CD8-positive, alpha-beta memory T cell (primary cell): ENCODE results near the gene FAM210B. TPM values are rescaled to one million over a fixed set of nuclear protein-coding genes. Genes with fewer than 3 reads are reported as not detected.
"Not testable (repeated sequence)": the region's sequence is repeated elsewhere in the genome, so short reads cannot be mapped to it uniquely, and the experiment has no call there.

ENCODE experiments used
- CTCF ChIA-PET: fragments of 350-600 bp; sonication (Branson Sonifier 250); formaldehyde crosslinking; loops from one replicate; lab custom pipeline; 2021; ENCODE audit warnings: antibody characterized with exemption; lab: Charles Lee
- POLR2A ChIA-PET: fragments of 350-600 bp; sonication (Branson Sonifier 250); formaldehyde crosslinking; loops from one replicate; lab custom pipeline; 2021; ENCODE audit warnings: antibody characterized with exemption; lab: Charles Lee
- DNase-seq, 5 donors: peaks; one replicate each; pipeline versions ENCODE4 v3.0.0 to v3.0.0-alpha.2; 2020 to 2022; ENCODE audit warnings: mixed read lengths in 1 of 5
- H3K27ac ChIP-seq: one replicate; pipeline ENCODE4 v1.7.0; 2013; ENCODE audit warnings: low read depth, mild to moderate bottlenecking, low read length, moderate library complexity
- H3K27me3 ChIP-seq: 2 replicates; pipeline ENCODE4 v1.7.0; 2013; ENCODE audit warnings: low read length, mild to moderate bottlenecking; ENCODE audit not compliant: insufficient read depth, poor library complexity, severe bottlenecking
- H3K36me3 ChIP-seq: 2 replicates; pipeline ENCODE4 v1.7.0; 2013; ENCODE audit warnings: mild to moderate bottlenecking, low read length, moderate library complexity; ENCODE audit not compliant: insufficient read depth
- H3K4me1 ChIP-seq: 2 replicates; pipeline ENCODE4 v1.7.0; 2013; ENCODE audit warnings: mild to moderate bottlenecking, low read length, moderate library complexity; ENCODE audit not compliant: insufficient read depth
- H3K4me3 ChIP-seq: 2 replicates; pipeline ENCODE4 v1.7.0; 2013; ENCODE audit warnings: mild to moderate bottlenecking, low read length
- H3K9me3 ChIP-seq: 2 replicates; pipeline ENCODE4 v1.7.0; 2013; ENCODE audit warnings: mild to moderate bottlenecking, low read length
- H3K27ac Mint-ChIP-seq, 8 donors: one replicate each; pipeline ENCODE4 v1.8.0; 2020 to 2021; ENCODE audit warnings: mixed read lengths in 8 of 8, mild to moderate bottlenecking in 6 of 8, inconsistent platforms in 3 of 8, moderate library complexity in 3 of 8
- H3K27me3 Mint-ChIP-seq, 2 donors: one replicate each; pipeline ENCODE4 v1.8.0; 2020 to 2021; ENCODE audit warnings: mixed read lengths in 2 of 2, mild to moderate bottlenecking in 1 of 2, moderate library complexity in 1 of 2
- H3K36me3 Mint-ChIP-seq, 3 donors: one replicate each; pipeline ENCODE4 v1.8.0; 2020 to 2021; ENCODE audit warnings: mixed read lengths in 3 of 3, inconsistent platforms in 1 of 3, mild to moderate bottlenecking in 1 of 3
- H3K4me1 Mint-ChIP-seq, 3 donors: one replicate each; pipeline ENCODE4 v1.8.0; 2020 to 2021; ENCODE audit warnings: mixed read lengths in 3 of 3, inconsistent platforms in 1 of 3, mild to moderate bottlenecking in 1 of 3
- H3K4me3 Mint-ChIP-seq, 7 donors: one replicate each; pipeline ENCODE4 v1.8.0; 2020 to 2021; ENCODE audit warnings: mixed read lengths in 7 of 7, mild to moderate bottlenecking in 6 of 7, moderate library complexity in 4 of 7, inconsistent platforms in 2 of 7
- H3K9me3 Mint-ChIP-seq, 5 donors: one replicate each; pipeline ENCODE4 v1.8.0; 2020 to 2022; ENCODE audit warnings: mixed read lengths in 5 of 5, mild to moderate bottlenecking in 3 of 5, moderate library complexity in 2 of 5, inconsistent platforms in 1 of 5
- polyA plus RNA-seq: library from polyadenylated mRNA; unstranded; fragments of 300-500 nt; fragmentation: Illumina TruSeq; gene quantifications from one replicate; pipeline ENCODE4 v1.2.3, GENCODE V29; 2021
- total RNA-seq, 2 experiments: library from RNA; stranded (reverse); gene quantifications; one replicate each; pipeline ENCODE4 v1.2.3, GENCODE V29; 2021

FAM210B gene
- total and polyA plus RNA-seq, 3 experiments from 2014 or later: 6.3 to 31.8 (median 6.7) TPM

- Mint-ChIP-seq H3K4me3 (peak overlapping the region in 1 of 7 donors; percentile 48), H3K27me3 (no peaks in the 10 kb centered on the region), H3K36me3 (peaks cover 4 to 55% (median 23%) of the 10 kb centered on the region in 3 donors), H3K27ac (peak overlapping the region in 3 of 8 donors; percentile 13 to 80 (median 13)), H3K4me1 (peaks cover 33 to 38% (median 38%) of the 10 kb centered on the region in 3 donors), H3K9me3 (no peaks in the 10 kb centered on the region)
- CTCF ChIA-PET: interaction anchor here (1.1 to 2.0 kb wide), 3 partner anchors 16 to 72 kb away, joined by 3 to 5 read pairs (median 4); partner anchors contain the start of gene CASS4
- no peaks in the 10 kb centered on the region for H3K9me3 ChIP-seq
- H3K27me3 ChIP-seq: no peaks in the 10 kb centered on the region
- POLR2A ChIA-PET: interaction anchor here (0.9 kb wide), 1 partner anchor 36 kb away, joined by 5 read pairs; the partner anchor contains the start of gene FAM210B
- H3K4me3 ChIP-seq: no peak overlapping the region
- H3K4me1 ChIP-seq: peaks cover 27% of the 10 kb centered on the region
- H3K27ac ChIP-seq: no peak overlapping the region
- DNase-seq: no peak
- peaks cover 28% of the 10 kb centered on the region for H3K36me3 ChIP-seq
Observed at GRCh38 chr20:56395166-56395565, 36.4 kb downstream of the FAM210B start.

GRCh38 chr20:56400001-56400640, 41.3 kb downstream of the FAM210B start:
- no peaks in the 10 kb centered on the region for H3K9me3 Mint-ChIP-seq

GRCh38 chr20:56403465-56403864, 44.7 kb downstream of the FAM210B start:
- ChIA-PET CTCF (no interaction called here), POLR2A (no interaction called here)
- peak overlapping the region in 4 of 8 donors; percentile 2 to 97 (median 52) for H3K27ac Mint-ChIP-seq

More at GRCh38 chr20:56400001-56400640, 41.3 kb downstream of the FAM210B start:
- Mint-ChIP-seq H3K27me3 (no peaks in the 10 kb centered on the region), H3K36me3 (peaks cover 16 to 84% (median 31%) of the 10 kb centered on the region in 3 donors), H3K27ac (peak overlapping the region; percentile 5 to 87 (median 78)), H3K4me1 (peaks cover 11 to 27% (median 26%) of the 10 kb centered on the region in 3 donors), H3K4me3 (peak overlapping the region in 1 of 7 donors; percentile 29)
- Histone ChIP-seq H3K27ac (no peak overlapping the region), H3K36me3 (peaks cover 50% of the 10 kb centered on the region), H3K4me1 (peaks cover 10% of the 10 kb centered on the region), H3K4me3 (no peak overlapping the region), H3K9me3 (no peaks in the 10 kb centered on the region), H3K27me3 (no peaks in the 10 kb centered on the region)
- peak; percentile 31 to 68 (median 57) for DNase-seq
- ChIA-PET POLR2A (no interaction called here), CTCF (interaction anchor here (0.9 to 1.5 kb wide), 6 partner anchors 9 to 69 kb away, joined by 3 to 6 read pairs (median 3); partner anchors contain the start of genes CASS4 and RTF2)

GRCh38 chr20:56405356-56405755, 46.6 kb downstream of the FAM210B start:
- H3K4me3 ChIP-seq, H3K27me3 Mint-ChIP-seq, H3K9me3 Mint-ChIP-seq, H3K9me3 ChIP-seq, H3K27me3 ChIP-seq, DNase-seq, H3K4me3 Mint-ChIP-seq, POLR2A ChIA-PET, H3K4me1 ChIP-seq, H3K27ac ChIP-seq: not testable (repeated sequence)
- Mint-ChIP-seq H3K27ac (peak overlapping the region in 4 of 8 donors; percentile 15 to 88 (median 40)), H3K36me3 (peaks cover 12 to 79% (median 20%) of the 10 kb centered on the region in 3 donors), H3K4me1 (peaks cover under 1 to 20% (median 7%) of the 10 kb centered on the region in 3 donors)
- CTCF ChIA-PET: interaction anchor here (1.3 kb wide), 1 partner anchor 75 kb away, joined by 3 read pairs; no protein-coding TSS in a partner anchor
- H3K36me3 ChIP-seq: peaks cover 36% of the 10 kb centered on the region

More at GRCh38 chr20:56403465-56403864, 44.7 kb downstream of the FAM210B start:
- Histone ChIP-seq H3K4me1 (peaks cover 10% of the 10 kb centered on the region), H3K27ac (no peak overlapping the region), H3K27me3 (no peaks in the 10 kb centered on the region), H3K36me3 (peaks cover 48% of the 10 kb centered on the region), H3K9me3 (no peaks in the 10 kb centered on the region), H3K4me3 (no peak overlapping the region)
- H3K27me3 Mint-ChIP-seq: no peaks in the 10 kb centered on the region
- H3K4me3 Mint-ChIP-seq: peak overlapping the region in 1 of 7 donors; percentile 66
- no peaks in the 10 kb centered on the region for H3K9me3 Mint-ChIP-seq
- DNase-seq: no peak
- H3K4me1 Mint-ChIP-seq: peaks cover 7 to 26% (median 15%) of the 10 kb centered on the region in 3 donors
- H3K36me3 Mint-ChIP-seq: peaks cover 16 to 84% (median 23%) of the 10 kb centered on the region in 3 donors

GRCh38 chr20:56406910-56407309, 48.1 kb downstream of the FAM210B start:
- Histone ChIP-seq H3K9me3 (no peaks in the 10 kb centered on the region), H3K4me3 (no peak overlapping the region), H3K4me1 (peaks cover 12% of the 10 kb centered on the region), H3K36me3 (peaks cover 30% of the 10 kb centered on the region), H3K27me3 (no peaks in the 10 kb centered on the region), H3K27ac (no peak overlapping the region)
- no peak for DNase-seq
- Mint-ChIP-seq H3K9me3 (no peaks in the 10 kb centered on the region), H3K27me3 (no peaks in the 10 kb centered on the region), H3K4me3 (no peak overlapping the region), H3K36me3 (peaks cover 12 to 67% (median 20%) of the 10 kb centered on the region in 3 donors), H3K27ac (peak overlapping the region in 2 of 8 donors; percentile 26 to 47), H3K4me1 (peaks cover 8 to 29% (median 12%) of the 10 kb centered on the region in 3 donors)
- POLR2A ChIA-PET: no interaction called here
- CTCF ChIA-PET: interaction anchor here (1.3 to 1.9 kb wide), 3 partner anchors 10 to 74 kb away, joined by 3 to 6 read pairs (median 5); no protein-coding TSS in a partner anchor

DNA sequence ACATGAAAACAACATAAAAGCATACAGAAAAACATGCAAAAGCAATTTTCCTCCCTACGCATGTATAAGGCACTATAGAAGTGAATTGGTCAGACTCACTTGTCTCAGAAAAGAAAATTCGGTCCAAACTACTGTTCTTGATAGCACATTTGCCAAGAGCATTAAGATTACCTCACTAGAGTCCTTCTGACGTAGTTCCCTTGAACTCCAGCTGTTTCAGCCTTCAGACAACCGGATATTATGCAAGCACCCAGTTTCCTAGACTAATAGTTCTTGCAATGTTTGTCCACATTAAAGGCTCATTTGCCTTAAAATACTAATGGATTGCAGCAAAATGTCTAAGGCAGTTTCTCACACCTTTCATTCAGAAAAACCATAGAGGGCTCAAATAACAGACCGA, 50.7 kb downstream of the FAM210B start:
- no peaks in the 10 kb centered on the region for H3K9me3 ChIP-seq
- H3K36me3 ChIP-seq: peaks cover 16% of the 10 kb centered on the region
- H3K9me3 Mint-ChIP-seq: no peaks in the 10 kb centered on the region
- POLR2A ChIA-PET: interaction anchor here (0.6 kb wide), 1 partner anchor 26 kb away, joined by 3 read pairs; no protein-coding TSS in a partner anchor
- CTCF ChIA-PET: interaction anchor here (1.1 to 2.3 kb wide), 3 partner anchors 9 to 21 kb away, joined by 3 to 6 read pairs (median 4); no protein-coding TSS in a partner anchor
- H3K27ac Mint-ChIP-seq: peak overlapping the region in 5 of 8 donors; percentile 9 to 67 (median 41)
- peaks cover 33% of the 10 kb centered on the region for H3K4me1 ChIP-seq
- peaks cover 30 to 46% (median 31%) of the 10 kb centered on the region in 3 donors for H3K4me1 Mint-ChIP-seq
- H3K36me3 Mint-ChIP-seq: peaks cover under 1 to 58% (median 16%) of the 10 kb centered on the region in 3 donors
- no peak overlapping the region for H3K27ac ChIP-seq
- H3K4me3 ChIP-seq: no peak overlapping the region
- no peaks in the 10 kb centered on the region for H3K27me3 ChIP-seq
- DNase-seq: no peak
- H3K27me3 Mint-ChIP-seq: no peaks in the 10 kb centered on the region
- H3K4me3 Mint-ChIP-seq: no peak overlapping the region

- H3K4me3 Mint-ChIP-seq: no peak overlapping the region
- Histone ChIP-seq H3K4me1 (peaks cover 37% of the 10 kb centered on the region), H3K4me3 (no peak overlapping the region), H3K27me3 (no peaks in the 10 kb centered on the region), H3K27ac (no peak overlapping the region), H3K9me3 (no peaks in the 10 kb centered on the region), H3K36me3 (peaks cover 16% of the 10 kb centered on the region)
- POLR2A ChIA-PET: interaction anchor here (0.6 kb wide), 1 partner anchor 26 kb away, joined by 3 read pairs; no protein-coding TSS in a partner anchor
- H3K27me3 Mint-ChIP-seq: no peaks in the 10 kb centered on the region
- no peaks in the 10 kb centered on the region for H3K9me3 Mint-ChIP-seq
- peaks cover 0 to 55% (median 16%) of the 10 kb centered on the region in 3 donors for H3K36me3 Mint-ChIP-seq
- peaks cover 32 to 50% (median 35%) of the 10 kb centered on the region in 3 donors for H3K4me1 Mint-ChIP-seq
- no peak for DNase-seq
- CTCF ChIA-PET: interaction anchor here (2.3 kb wide), 1 partner anchor 20 kb away, joined by 6 read pairs; no protein-coding TSS in a partner anchor
- H3K27ac Mint-ChIP-seq: peak overlapping the region in 6 of 8 donors; percentile 10 to 84 (median 64)
Observed at GRCh38 chr20:56409956-56410355, 51.2 kb downstream of the FAM210B start.
